Stimulated activated CD4-positive, alpha-beta T cell treated with anti-CD3 and anti-CD28 coated beads, TNF-alpha, amount 100 ng/mL, for 48 hours (primary cell): Measurements from ENCODE around the gene OR1E1.
"Not testable (repeated sequence)": the region's sequence is repeated elsewhere in the genome, so short reads cannot be mapped to it uniquely, and the experiment has no call there.

ENCODE experiments used
- DNase-seq, 3 donors: peaks; one replicate each; pipeline ENCODE4 v3.0.0-alpha.2; 2020; ENCODE audit warnings: low read depth in 3 of 3

Gene OR1E1, protein sequence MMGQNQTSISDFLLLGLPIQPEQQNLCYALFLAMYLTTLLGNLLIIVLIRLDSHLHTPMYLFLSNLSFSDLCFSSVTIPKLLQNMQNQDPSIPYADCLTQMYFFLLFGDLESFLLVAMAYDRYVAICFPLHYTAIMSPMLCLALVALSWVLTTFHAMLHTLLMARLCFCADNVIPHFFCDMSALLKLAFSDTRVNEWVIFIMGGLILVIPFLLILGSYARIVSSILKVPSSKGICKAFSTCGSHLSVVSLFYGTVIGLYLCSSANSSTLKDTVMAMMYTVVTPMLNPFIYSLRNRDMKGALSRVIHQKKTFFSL

DNA sequence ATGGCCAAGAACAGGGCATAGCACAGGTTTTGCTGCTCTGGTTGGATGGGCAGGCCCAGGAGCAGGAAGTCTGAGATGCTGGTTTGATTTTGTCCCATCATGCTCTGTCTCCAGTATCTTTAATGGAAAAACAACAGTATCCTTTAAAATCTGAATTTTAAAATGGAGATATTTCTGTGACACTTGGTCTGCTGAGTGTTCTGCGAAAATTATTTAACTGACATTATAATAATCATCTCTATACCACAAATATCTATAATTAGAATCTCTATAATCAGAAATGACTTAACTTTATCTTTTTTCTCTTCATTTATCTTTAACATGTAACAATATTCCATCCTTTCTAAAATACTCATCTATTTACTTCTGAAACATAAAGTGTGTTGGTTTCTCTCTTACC is at the start of gene OR1E1:
Gene OR1E1, minus strand, starts transcription at position 101 of the 400 bp plus-strand sequence. Its CDS starts 0 bp downstream, at position 101.
- no peak for DNase-seq

GRCh38 chr17:3447625-3448024 is 49.4 kb upstream of the OR1E1 start:
- DNase-seq: no peak

DNA sequence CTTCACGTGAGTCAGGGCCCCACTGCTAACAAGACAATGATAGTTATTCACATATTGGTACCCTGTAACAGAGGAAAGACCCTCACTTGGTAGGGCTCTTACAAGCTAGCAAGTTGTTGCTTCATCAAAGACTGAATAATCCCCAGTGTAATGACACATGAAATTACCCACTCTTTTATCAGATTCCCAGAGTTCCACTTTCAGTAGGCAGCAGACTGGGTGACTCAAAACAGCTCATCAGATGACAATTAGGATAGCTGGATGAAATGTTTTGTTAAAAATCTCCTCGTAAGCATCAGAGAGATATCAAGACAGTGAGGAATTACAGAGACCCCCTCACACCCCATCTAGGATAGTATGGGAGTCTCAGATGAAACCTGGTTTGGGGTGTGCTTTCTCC is 42.2 kb upstream of the OR1E1 start:
- no peak for DNase-seq

DNA sequence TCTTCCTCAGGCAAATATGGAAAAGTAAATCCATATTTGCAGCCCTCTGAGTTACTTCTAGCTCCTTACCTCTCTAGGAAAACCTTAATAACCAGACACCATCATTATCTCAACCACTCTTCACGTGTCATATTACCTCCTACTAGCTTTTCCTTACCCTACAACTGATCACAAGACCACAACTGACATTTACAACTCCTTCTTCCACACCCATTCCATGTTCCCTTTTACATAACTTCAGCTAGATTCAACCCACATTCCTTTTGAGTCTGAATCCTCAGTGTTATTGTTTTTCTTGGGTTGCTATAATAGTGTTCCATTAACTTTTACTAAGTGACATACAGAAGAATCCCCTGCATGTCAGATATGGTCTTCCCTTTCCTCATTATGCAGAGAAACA is 40.2 kb upstream of the OR1E1 start:
- DNase-seq: no peak

GRCh38 chr17:3433741-3434140 is 35.5 kb upstream of the OR1E1 start, which contains the start of gene OR1E2:
Gene OR1E2 (minus strand): TSS chr17:3433841. CDS start chr17:3433841, 0 bp downstream.
- no peak for DNase-seq

- DNase-seq: not testable (repeated sequence)
Observed at GRCh38 chr17:3433215-3433614, 35.0 kb upstream of the OR1E1 start.

GRCh38 chr17:3418222-3418621 is 20.0 kb upstream of the OR1E1 start:
- DNase-seq: no peak

DNA sequence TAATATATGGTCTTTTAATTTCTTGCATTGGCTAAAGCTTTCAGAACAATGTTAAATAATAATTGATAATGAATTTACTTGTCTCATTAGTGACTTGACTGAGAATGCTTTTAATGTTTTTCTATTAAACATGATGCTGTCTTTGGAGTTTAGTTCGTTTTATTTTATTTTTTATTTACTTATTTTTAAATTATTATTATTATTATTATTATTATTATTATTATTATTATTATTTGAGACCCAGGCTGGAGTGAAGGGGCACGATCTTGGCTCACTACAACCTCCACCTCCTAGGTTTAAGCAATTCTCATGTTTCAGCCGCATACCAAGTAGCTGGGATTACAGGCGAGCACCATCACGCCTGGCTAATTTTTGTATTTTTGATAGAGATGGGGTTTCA is 17.4 kb upstream of the OR1E1 start:
- no peak for DNase-seq

GRCh38 chr17:3412216-3412615 is 14.0 kb upstream of the OR1E1 start:
- DNase-seq: not testable (repeated sequence)

- DNase-seq: no peak
Observed at GRCh38 chr17:3411070-3411469, 12.9 kb upstream of the OR1E1 start, which contains the start of gene OR3A3. Gene OR3A3 (plus strand): TSS chr17:3411370.

- not testable (repeated sequence) for DNase-seq
Observed at GRCh38 chr17:3403856-3404255, 5.6 kb upstream of the OR1E1 start.

- DNase-seq: no peak
Observed at GRCh38 chr17:3401786-3402185, 3.6 kb upstream of the OR1E1 start.

GRCh38 chr17:3400055-3400454 is 1.8 kb upstream of the OR1E1 start:
- no peak for DNase-seq

DNA sequence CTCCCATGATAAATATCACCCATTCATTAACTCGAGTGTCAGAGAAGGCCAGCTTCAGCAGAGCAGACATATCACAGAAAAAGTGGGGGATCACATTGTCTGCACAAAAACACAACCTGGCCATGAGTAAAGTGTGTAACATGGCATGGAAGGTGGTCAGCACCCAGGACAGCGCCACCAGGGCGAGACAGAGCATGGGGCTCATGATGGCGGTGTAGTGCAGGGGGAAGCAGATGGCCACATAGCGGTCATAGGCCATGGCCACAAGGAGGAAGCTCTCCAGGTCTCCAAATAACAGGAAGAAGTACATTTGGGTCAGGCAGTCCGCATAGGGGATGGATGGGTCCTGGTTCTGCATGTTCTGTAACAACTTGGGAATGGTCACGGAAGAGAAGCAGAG is 409 bp downstream of the OR1E1 start:
- DNase-seq: not testable (repeated sequence)

- no peak for DNase-seq
Observed at GRCh38 chr17:3389791-3390190, 8.4 kb downstream of the OR1E1 start.

DNA sequence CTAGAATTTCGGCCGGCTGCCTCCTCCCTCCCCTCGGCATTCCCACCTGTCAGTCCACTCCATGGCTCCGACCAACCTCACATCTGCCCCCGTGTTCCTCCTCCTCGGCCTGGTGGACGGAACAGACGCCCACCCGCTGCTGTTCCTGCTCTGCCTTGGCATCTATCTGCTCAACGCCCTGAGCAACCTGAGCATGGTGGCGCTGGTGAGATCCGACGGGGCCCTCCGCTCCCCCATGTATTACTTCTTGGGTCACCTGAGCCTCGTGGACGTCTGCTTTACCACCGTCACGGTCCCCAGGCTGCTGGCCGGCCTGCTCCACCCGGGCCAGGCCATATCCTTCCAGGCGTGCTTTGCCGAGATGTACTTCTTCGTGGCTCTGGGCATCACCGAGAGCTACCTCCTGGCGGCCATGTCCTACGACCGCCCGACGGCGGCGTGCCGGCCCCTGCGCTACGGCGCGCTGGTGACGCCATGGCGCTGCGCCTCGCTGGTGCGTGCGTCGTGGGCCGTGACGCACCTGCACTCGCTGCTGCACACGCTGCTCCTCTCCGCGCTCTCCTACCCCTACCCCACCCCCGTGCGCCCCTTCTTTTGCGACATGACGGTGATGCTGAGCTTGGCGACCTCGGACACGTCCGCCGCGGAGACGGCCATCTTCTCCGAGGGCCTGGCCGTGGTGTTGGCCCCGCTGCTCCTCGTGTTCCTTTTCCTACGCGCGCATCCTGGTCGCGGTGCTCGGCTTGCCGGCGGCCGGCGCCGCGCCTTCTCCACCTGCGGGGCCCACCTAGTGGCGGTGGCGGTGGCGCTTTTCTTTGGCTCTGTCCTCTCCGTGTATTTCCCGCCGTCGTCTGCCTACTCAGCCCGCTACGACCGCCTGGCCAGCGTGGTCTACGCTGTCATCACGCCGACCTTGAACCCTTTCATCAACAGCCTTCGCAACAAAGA is 12.1 kb downstream of the OR1E1 start, which contains the start of gene OR3A2:
Gene OR3A2, minus strand, starts transcription at position 440 of the 948 bp plus-strand sequence.
- DNase-seq: peak in 2 of 3 donors; percentile 7 to 12

DNA sequence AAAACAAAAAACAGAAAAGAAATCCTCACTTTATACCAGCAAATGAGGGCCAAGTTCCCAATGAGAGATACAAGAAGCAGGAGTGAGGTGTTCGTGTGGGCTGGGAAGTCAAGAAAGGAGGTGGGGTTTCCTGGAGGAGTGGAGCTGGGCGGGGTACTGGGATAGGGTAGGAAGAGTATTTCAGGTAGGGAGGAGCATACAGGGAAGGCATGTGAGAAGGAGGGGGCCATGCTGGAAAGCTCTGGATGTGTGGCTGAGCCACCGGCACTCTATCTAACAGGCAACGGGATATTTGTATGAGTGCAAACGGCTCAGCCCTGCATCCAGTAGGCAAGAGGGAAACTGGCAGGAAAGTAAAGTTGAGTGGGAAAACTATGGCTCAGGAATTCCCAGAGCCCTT is 16.3 kb downstream of the OR1E1 start:
- DNase-seq: no peak

DNA sequence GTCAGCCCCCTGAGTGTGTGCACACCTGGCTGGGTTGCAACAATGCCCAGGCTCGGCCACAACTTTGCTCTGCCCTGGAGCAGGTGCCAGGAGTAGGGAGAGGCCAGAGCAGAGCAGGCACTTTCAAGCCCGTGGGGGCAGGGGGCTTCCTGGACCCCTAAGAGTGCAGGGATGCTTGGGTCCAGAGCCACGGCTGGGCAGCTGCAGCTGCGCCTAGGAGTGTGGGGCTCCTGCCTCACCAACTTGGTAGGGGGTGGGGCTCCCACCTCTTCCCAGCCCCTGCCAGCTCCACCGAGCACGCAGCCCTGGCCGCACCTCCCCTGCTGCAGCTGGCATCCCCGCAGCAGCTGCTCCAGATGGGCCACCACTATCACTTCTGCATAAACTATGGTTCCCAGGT is 19.9 kb downstream of the OR1E1 start:
- no peak for DNase-seq

GRCh38 chr17:3371167-3371566 is 27.0 kb downstream of the OR1E1 start:
- DNase-seq: not testable (repeated sequence)
